Raji (cell line): ENCODE results near the gene C2orf15.

Source experiments
- POLR2A ChIP-seq: IDR thresholded peaks from 2 replicates; pipeline ENCODE4 v1.6.1; 2011; ENCODE audit warnings: low read depth, low read length, control low read depth; ENCODE audit not compliant: insufficient read depth

C2orf15 gene

DNA sequence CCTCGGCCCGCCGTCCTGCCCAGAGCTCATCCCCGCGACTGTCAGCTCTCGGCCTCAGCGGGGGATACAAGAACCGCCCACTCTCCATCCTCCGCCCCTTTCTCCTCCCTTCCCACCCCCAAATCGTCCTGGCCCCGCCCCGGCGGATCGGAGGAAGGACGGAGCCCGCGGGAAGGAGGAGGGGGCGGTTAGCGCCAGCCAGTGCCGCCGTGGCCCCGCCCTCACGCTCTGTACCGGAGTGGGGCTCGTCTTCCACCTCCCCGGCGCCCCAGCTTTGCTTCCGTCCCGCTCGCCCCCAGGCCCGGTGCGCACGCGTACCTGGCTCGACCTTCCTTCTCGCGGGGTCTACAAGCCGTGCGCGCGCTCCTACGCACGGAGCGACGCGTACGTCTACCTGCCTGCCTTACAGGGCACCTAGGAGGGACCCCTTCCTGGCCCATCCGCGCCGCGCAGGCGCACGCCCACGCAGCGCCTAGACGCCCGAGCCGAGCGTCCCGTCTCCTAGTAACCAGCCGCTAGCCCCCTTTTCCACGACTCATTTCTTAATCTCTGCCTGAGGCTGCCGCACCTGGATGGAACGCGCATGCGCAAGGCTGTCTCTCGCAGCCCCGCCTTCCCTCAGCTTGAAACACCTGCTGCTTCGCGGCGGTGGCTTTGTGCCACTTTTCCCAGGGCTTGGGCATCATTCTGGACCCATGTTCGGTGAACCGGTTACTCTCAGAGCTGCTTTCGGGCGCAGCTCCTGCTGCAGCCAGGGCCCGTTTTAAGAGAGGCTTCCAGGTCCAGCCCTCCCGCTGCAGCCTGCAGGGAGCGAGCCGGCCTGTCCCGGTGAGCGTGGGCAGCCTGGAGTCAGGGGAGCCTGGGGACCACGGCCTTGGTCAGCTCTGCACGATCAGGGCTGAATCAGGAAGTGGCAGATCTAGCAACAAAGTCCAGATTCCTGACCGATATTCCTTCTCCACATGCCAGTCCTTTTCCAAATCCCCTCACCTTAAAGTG, at the start of gene C2orf15:
Gene C2orf15 (plus strand): TSS at position 598 of the 999 bp plus-strand sequence. CDS start 8,852 bp downstream, outside the sequence.
- TF ChIP-seq POLR2A, result peak; percentile 79

DNA sequence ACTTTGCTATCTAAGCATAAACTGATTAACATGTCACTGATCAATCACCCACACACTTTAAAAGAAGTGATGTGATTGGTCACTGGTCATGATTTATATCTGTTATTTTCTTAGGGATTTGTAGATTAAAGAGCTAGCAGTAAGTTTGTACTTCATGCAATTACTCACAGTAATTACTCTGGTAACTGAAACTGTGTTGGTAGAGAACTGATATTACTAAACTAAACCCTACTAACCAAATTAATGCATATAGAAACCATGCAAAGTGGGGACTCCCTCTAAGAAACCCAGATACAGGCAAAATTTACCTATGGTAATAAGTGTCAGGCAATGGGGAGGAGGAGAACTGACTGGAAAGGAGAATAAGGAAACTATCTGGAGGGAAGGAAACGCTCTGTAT, 44.8 kb upstream of the C2orf15 start:
- no peak for TF ChIP-seq POLR2A

GRCh38 chr2:99101697-99102096, 39.8 kb upstream of the C2orf15 start:
- no peak for TF ChIP-seq POLR2A

DNA sequence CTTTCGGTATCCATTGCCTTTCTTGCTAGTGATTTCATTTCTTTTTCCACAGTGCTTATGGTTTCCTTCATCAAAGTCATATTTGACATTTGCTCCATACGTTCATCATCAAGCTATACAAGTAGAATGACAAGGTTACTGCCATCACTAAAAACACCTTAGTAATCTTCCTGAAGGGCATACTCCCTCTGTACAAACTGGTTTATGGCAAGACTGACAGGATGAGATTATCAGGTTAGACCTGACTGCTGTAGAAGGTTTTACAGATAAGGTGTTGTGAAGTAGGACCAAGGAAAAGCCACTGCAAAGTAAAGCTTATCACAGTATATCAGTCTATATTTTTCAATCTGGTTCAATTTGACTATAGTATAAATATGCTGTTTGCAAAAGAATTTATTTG, 37.5 kb upstream of the C2orf15 start:
- no peak for TF ChIP-seq POLR2A

GRCh38 chr2:99106913-99107312, 34.6 kb upstream of the C2orf15 start:
- no peak for TF ChIP-seq POLR2A

- no peak for TF ChIP-seq POLR2A
These were observed 30.3 kb upstream of the C2orf15 start for GRCh38 chr2:99111236-99111635.

DNA sequence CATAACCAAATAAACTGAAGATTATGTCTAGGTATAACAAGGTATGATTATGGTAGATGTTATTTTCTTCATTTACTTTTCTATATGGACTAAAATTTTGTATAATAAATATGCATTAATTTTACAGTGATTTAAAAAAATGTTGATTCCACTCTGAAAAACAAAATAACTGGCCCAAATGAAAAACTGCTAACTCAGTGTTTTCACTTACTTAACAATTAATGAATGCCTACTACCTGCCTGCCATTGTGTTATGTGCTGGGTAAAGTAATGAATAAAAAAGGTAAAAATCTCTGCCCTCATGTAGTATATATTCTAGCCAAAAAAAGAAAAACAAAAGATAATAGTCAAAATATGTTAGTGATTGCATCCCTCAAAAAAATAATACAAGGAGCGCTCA, 29.6 kb upstream of the C2orf15 start:
- TF ChIP-seq POLR2A, result no peak

GRCh38 chr2:99112617-99113016, 28.9 kb upstream of the C2orf15 start:
- TF ChIP-seq POLR2A, result no peak

GRCh38 chr2:99127981-99128380, 13.5 kb upstream of the C2orf15 start:
- no peak for TF ChIP-seq POLR2A

DNA sequence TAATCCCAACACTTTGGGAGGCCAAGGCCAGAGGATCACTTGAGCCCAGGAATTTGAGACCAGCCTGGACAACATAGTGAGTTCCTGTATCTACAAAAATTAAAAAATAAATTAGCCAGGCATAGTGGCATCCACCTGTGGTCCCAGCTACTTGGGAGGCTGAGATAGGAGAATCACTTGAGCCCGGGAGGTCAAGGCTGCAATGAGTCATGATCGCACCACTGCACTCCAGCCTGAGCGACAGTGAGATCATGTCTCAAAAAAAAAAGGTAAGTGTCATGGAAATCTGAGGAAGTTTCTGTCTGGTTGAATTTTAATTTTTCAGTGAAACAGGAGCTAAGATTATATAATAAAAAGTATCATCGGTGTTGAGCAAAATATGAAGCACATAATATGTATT, 2.5 kb upstream of the C2orf15 start:
- no peak for TF ChIP-seq POLR2A

DNA sequence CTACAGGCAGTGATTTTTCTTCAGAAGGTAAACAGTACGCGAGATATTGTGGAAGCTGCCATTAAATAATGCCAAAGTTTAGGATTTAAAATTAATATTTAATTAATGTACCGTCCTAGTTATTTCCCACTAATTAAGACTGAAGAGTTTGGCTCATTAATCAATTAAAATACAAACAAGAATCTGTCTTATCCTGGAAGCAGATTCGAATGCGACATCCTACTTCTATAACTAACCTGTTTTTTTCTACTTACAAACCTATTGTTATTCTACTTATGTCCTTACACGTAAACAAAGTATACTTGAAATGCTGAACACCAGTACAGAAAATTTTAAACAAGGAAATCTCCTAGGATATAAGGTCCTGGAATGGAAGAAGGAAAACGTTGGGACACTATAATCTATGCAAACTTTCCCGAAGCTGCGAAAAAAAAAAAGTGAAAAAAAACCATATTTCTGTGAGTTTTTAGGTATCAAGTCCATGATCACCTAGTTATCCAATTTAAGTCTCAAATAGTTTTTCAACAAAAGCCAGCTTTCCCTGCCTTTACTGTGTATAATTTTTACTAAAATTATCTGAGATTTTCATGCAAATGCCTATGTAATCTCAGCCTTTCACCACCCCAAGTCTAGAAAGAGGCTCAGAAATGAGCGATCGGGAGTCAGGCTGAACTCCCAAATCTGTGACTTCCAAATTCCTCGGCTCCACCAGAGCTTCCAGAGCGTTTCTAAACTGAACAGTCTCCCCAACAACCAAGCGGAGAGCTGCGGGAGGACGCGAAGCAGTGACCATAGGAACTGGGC, 1.2 kb upstream of the C2orf15 start:
- no peak for TF ChIP-seq POLR2A

DNA sequence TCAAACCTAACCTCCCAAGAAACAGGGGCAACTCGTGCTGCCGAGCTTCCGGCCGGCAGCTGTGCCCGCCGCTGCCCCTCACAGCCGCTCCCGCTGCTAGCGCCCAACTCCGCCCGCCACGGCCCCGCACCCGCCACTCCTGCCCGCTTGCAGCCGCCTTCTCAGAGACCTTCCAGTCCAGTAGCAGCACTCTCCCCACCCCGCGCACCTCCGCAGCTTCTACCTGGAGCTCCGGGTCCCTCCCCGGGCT, 722 bp upstream of the C2orf15 start:
- TF ChIP-seq POLR2A, result no peak; the same call in 1 of the 2 replicates

DNA sequence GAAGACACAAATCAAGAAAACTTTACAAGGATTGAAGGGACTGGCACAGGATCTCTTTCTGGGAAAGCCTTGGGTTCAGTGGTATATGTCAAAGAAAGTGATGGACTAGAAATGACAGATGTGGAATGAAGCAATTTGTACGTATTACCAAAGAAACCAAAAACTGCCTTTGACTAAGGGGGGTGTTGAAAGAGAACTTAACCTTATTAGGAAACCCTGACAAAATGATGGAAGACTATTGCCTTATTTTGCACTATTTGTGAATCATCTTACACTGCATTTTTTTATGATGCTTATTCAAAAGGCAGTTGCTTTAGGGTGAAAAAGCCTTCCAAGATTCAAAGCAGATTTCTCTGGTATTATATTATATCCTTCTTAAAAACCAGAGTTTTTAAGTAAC, 9.2 kb downstream of the C2orf15 start:
- TF ChIP-seq POLR2A, result no peak

GRCh38 chr2:99152199-99152895, 10.8 kb downstream of the C2orf15 start:
- no peak for TF ChIP-seq POLR2A

GRCh38 chr2:99153921-99154604, 12.6 kb downstream of the C2orf15 start:
- no peak for TF ChIP-seq POLR2A
